Smooth muscle cell (in vitro differentiated cells): ENCODE data around the gene EFNB2. TPM values are rescaled to one million over a fixed set of nuclear protein-coding genes. Genes with fewer than 3 reads are reported as not detected.
A peak's percentile ranks its signal among the peaks of the same experiment; 100 is the strongest.

Experiments
- DNase-seq: peaks from one replicate; lab custom pipeline; 2025; ENCODE audit not compliant: unreplicated experiment; lab: John Stamatoyannopoulos, UW
- H2AFZ ChIP-seq: fragments of 200-600 bp; sonication (generic); 2 replicates; pipeline ENCODE4 v1.6.0; 2016; ENCODE audit warnings: antibody characterized with exemption, low read depth, mild to moderate bottlenecking
- H3F3A ChIP-seq: fragments of 200-600 bp; sonication (generic); 2 replicates; pipeline ENCODE4 v1.6.0; 2017; ENCODE audit warnings: antibody characterized with exemption, low read depth
- H3K27ac ChIP-seq: fragments of 200-600 bp; sonication (generic); 2 replicates; pipeline ENCODE4 v1.5.1; 2016; ENCODE audit warnings: low read depth, mild to moderate bottlenecking
- H3K27me3 ChIP-seq: fragments of 200-600 bp; sonication (generic); 2 replicates; pipeline ENCODE4 v1.6.1; 2016; ENCODE audit warnings: low read depth, mild to moderate bottlenecking
- H3K36me3 ChIP-seq: fragments of 200-600 bp; sonication (generic); 2 replicates; pipeline ENCODE4 v1.5.1; 2016; ENCODE audit warnings: low read depth
- H3K4me1 ChIP-seq: fragments of 200-600 bp; sonication (generic); 2 replicates; pipeline ENCODE4 v1.5.1; 2016; ENCODE audit warnings: low read depth
- H3K4me2 ChIP-seq: fragments of 200-600 bp; sonication (generic); 2 replicates; pipeline ENCODE4 v1.6.0; 2016; ENCODE audit warnings: mild to moderate bottlenecking
- H3K4me3 ChIP-seq: fragments of 200-600 bp; sonication (generic); 2 replicates; pipeline ENCODE4 v1.5.1; 2016; ENCODE audit warnings: mild to moderate bottlenecking
- H3K79me2 ChIP-seq: fragments of 200-600 bp; sonication (generic); 2 replicates; pipeline ENCODE4 v1.6.0; 2016; ENCODE audit warnings: low read depth, mild to moderate bottlenecking
- H3K9ac ChIP-seq: fragments of 200-600 bp; sonication (generic); 2 replicates; pipeline ENCODE4 v1.6.0; 2016; ENCODE audit warnings: low read depth
- H3K9me3 ChIP-seq: fragments of 200-600 bp; sonication (generic); replicated peaks from 2 replicates; pipeline ENCODE4 v1.5.1; 2016; ENCODE audit warnings: low read depth
- H4K20me1 ChIP-seq: fragments of 200-600 bp; sonication (generic); 2 replicates; pipeline ENCODE4 v1.6.0; 2016; ENCODE audit warnings: low read depth
- WGBS: methylation state at CpG from one replicate; pipeline ENCODE4 v1.1.7; 2016; ENCODE audit warnings: low lambda C conversion rate; 5-methylcytosine and 5-hydroxymethylcytosine counted together
- polyA plus RNA-seq: library from polyadenylated mRNA; unstranded; fragments of >200 nt; fragmentation: Nextera tagmentation; extraction: Ambion mirVana; gene quantifications from 2 replicates; pipeline ENCODE4 v1.2.1, GENCODE V29; 2016
- total RNA-seq: library from RNA; depleted of rRNA; stranded (reverse); fragments of >200 nt; gene quantifications from 2 replicates; pipeline ENCODE4 v1.2.3, GENCODE V29; 2014
- TF ChIP-seq, protein P1 (sequence below): fragments of 200-600 bp; sonication (generic); IDR thresholded peaks from 2 replicates; pipeline ENCODE4 v1.5.1; 2017; ENCODE audit warnings: borderline replicate concordance, mild to moderate bottlenecking, antibody characterized with exemption; ENCODE audit not compliant: insufficient read depth, poor library complexity, severe bottlenecking

EFNB2 gene
- total and polyA plus RNA-seq, 2 experiments from 2014 or later: 15.5 to 42.0 TPM

DNA sequence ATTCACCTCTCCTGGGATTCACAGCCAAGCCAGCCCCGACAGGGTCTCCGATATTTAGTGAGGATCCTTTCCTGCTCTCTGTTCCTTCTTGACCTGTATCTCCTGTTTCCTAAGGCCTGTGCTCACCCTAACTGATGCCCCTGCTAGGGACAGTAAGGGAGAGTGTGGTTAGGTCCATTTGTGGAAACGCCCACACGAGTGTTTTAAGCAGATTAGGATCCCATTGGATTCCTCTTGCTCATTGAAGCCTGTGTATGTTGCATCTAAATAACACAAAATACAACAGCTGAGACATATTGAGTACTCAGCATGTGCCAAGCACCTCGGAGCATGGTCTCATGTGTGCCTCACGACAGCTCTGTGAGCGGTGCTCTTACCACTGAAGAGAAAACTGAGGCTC is 64.9 kb downstream of the EFNB2 start:
- 78% methylated on average over 7 of the region's 7 CpGs for WGBS
- H3K27ac ChIP-seq: peak overlapping the region; percentile 91
- no peaks in the 10 kb centered on the region for H3K27me3 ChIP-seq
- no peaks in the 10 kb centered on the region for H3K79me2 ChIP-seq
- H2AFZ ChIP-seq: no peak overlapping the region
- peaks cover 14% of the 10 kb centered on the region for H3K4me1 ChIP-seq
- no peak overlapping the region for H3K4me3 ChIP-seq
- H3K9me3 ChIP-seq: no peaks in the 10 kb centered on the region
- no peak for DNase-seq
- H3K9ac ChIP-seq: no peak overlapping the region
- peaks cover 10% of the 10 kb centered on the region for H3F3A ChIP-seq
- H3K36me3 ChIP-seq: no peaks in the 10 kb centered on the region
- TF ChIP-seq, protein P1, sequence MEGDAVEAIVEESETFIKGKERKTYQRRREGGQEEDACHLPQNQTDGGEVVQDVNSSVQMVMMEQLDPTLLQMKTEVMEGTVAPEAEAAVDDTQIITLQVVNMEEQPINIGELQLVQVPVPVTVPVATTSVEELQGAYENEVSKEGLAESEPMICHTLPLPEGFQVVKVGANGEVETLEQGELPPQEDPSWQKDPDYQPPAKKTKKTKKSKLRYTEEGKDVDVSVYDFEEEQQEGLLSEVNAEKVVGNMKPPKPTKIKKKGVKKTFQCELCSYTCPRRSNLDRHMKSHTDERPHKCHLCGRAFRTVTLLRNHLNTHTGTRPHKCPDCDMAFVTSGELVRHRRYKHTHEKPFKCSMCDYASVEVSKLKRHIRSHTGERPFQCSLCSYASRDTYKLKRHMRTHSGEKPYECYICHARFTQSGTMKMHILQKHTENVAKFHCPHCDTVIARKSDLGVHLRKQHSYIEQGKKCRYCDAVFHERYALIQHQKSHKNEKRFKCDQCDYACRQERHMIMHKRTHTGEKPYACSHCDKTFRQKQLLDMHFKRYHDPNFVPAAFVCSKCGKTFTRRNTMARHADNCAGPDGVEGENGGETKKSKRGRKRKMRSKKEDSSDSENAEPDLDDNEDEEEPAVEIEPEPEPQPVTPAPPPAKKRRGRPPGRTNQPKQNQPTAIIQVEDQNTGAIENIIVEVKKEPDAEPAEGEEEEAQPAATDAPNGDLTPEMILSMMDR: no peak
- no peak overlapping the region for H3K4me2 ChIP-seq
- H4K20me1 ChIP-seq: no peaks in the 10 kb centered on the region

DNA sequence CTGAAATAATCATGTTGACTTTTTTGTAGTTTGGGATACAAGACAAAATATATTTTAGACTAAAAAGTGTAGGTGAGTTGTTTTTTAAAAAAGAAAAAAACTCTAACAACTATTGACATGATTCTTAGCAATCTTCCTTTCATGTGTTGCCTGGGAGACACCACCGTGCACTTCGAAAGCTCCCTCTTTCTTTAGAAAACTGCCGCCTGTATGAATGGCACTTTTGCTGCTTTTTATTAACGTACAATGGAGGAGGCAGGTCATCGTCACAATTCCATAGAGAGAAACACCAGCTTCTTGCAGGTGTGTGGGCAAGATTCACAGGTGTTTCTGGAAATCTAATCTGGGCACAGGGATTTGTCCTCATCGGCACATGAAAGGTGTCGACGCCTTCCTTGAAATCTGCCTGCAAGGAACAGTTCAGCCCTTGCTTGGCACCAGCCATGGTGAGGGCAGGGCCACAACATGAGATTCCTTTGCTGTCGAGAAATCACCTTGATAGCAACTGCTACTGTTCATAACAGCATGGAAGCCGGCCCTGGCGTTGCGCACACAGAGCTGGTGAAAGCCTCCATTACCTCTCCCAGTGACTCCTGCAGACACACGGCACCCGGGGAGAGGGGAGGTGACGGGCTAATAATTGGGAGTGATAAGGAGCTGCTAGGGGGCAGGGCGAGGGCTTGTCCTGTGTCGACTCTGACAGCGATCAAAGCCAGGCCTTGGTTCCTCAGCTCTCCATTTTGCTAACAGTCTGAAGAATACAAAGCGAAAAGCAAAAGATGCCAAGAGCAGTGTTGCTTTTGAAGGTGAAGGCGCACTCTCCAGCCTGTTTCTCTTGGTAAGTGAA is 66.5 kb downstream of the EFNB2 start:
- H3K36me3 ChIP-seq: no peaks in the 10 kb centered on the region
- no peak overlapping the region for H3K4me3 ChIP-seq
- TF ChIP-seq, protein P1: no peak
- peaks cover 10% of the 10 kb centered on the region for H3F3A ChIP-seq
- 82% methylated on average over 20 of the region's 20 CpGs for WGBS
- no peak overlapping the region for H3K9ac ChIP-seq
- H2AFZ ChIP-seq: no peak overlapping the region
- no peaks in the 10 kb centered on the region for H4K20me1 ChIP-seq
- no peaks in the 10 kb centered on the region for H3K27me3 ChIP-seq
- H3K9me3 ChIP-seq: no peaks in the 10 kb centered on the region
- H3K27ac ChIP-seq: peak overlapping the region; percentile 14
- H3K79me2 ChIP-seq: no peaks in the 10 kb centered on the region
- no peak for DNase-seq
- H3K4me1 ChIP-seq: peaks cover 14% of the 10 kb centered on the region
- no peak overlapping the region for H3K4me2 ChIP-seq

DNA sequence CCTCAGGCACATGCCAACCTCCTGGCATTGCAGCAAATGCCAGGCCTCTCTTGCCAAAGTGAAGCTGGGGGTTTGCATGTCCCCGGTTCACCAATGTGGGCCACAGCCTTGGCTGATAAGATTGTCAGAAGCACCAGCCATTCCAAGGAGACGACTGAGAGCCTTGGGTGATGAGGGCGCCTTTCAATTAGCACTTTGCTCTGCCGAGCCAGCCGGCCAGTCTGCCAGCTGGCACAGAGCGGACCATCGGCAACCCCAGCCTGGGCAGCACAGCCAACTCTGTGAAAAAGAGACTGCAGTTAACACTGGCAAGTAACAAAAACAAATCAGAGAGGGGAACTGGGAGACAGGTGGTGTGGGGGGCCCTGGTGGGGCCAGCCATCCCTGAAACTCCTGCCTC is 67.3 kb downstream of the EFNB2 start:
- H3K4me1 ChIP-seq: peaks cover 14% of the 10 kb centered on the region
- H3K27ac ChIP-seq: peak overlapping the region; percentile 14
- TF ChIP-seq, protein P1: no peak
- H4K20me1 ChIP-seq: no peaks in the 10 kb centered on the region
- no peak for DNase-seq
- no peak overlapping the region for H3K9ac ChIP-seq
- no peak overlapping the region for H3K4me2 ChIP-seq
- peaks cover 6% of the 10 kb centered on the region for H3F3A ChIP-seq
- H3K9me3 ChIP-seq: no peaks in the 10 kb centered on the region
- no peak overlapping the region for H2AFZ ChIP-seq
- H3K79me2 ChIP-seq: no peaks in the 10 kb centered on the region
- H3K27me3 ChIP-seq: no peaks in the 10 kb centered on the region
- WGBS: 77% methylated on average over 7 of the region's 7 CpGs
- no peak overlapping the region for H3K4me3 ChIP-seq
- H3K36me3 ChIP-seq: no peaks in the 10 kb centered on the region
